Thyroid gland (tissue), 4 donors: ENCODE results near the gene ARSH. TPM values are rescaled to one million over a fixed set of nuclear protein-coding genes. Genes with fewer than 3 reads are reported as not detected.
"Not testable (repeated sequence)": the region's sequence is repeated elsewhere in the genome, so short reads cannot be mapped to it uniquely, and the experiment has no call there.

Source experiments
- DNase-seq, 2 donors: peaks; one replicate each; pipeline ENCODE4 v3.0.0-alpha.2; 2019
- H3K27ac ChIP-seq, 3 donors: fragments of 200-600 bp; sonication (generic); 1 replicate in 2 of 3; 2 replicates in 1 of 3; pipeline ENCODE4 v1.5.1; 2016 to 2019; ENCODE audit warnings: mild to moderate bottlenecking in 1 of 3, moderate library complexity in 1 of 3
- H3K27me3 ChIP-seq: fragments of 200-600 bp; sonication (generic); one replicate; pipeline ENCODE4 v1.5.1; 2019
- H3K36me3 ChIP-seq, 2 donors: fragments of 200-600 bp; sonication (generic); one replicate each; pipeline ENCODE4 v1.5.1; 2016 to 2019
- H3K4me1 ChIP-seq, 2 donors: fragments of 200-600 bp; sonication (generic); one replicate each; pipeline ENCODE4 v1.5.1; 2017 to 2019
- H3K4me3 ChIP-seq, 3 donors: fragments of 200-600 bp; sonication (generic); replicated peaks in 1 of 3; 1 replicate in 2 of 3; 2 replicates in 1 of 3; pipeline ENCODE4 v1.5.1; 2016; ENCODE audit warnings: mild to moderate bottlenecking in 1 of 3
- H3K9me3 ChIP-seq: fragments of 200-600 bp; sonication (generic); one replicate; pipeline ENCODE4 v1.5.1; 2017
- CTCF ChIP-seq, 6 experiments: fragments of 200-600 bp in 3 of 6; fragments of 450-650 bp in 3 of 6; sonication (generic) in 3 of 6; IDR thresholded peaks; one replicate each; pipeline ENCODE4 v1.5.1; 2016 to 2019; ENCODE audit warnings: antibody characterized with exemption in 6 of 6, mild to moderate bottlenecking in 2 of 6, inconsistent platforms in 1 of 6, moderate library complexity in 1 of 6
- POLR2A ChIP-seq, 2 donors: fragments of 450-650 bp; IDR thresholded peaks; one replicate each; pipeline ENCODE4 v1.6.1; 2017; ENCODE audit warnings: antibody characterized with exemption in 2 of 2, mild to moderate bottlenecking in 2 of 2, moderate library complexity in 1 of 2
- WGBS, 2 donors: methylation state at CpG; one replicate each; pipeline ENCODE4 v1.1.5; 2017; 5-methylcytosine and 5-hydroxymethylcytosine counted together
- intact Hi-C: fragments of 100-400 bp; cut with DNase I; formaldehyde crosslinking; loops from one replicate; pipeline ENCODE4 v1.15.1; 2023
- total RNA-seq, 4 donors: library from RNA; depleted of rRNA; stranded (reverse); fragments of >200 nt; gene quantifications; one replicate each; pipeline ENCODE4 v1.2.3, GENCODE V29; 2016

The ARSH gene
- total RNA-seq: under 1 TPM in 1 of 4 donors, not detected in 3; 0.71 TPM

GRCh38 chrX:3006495-3006894 is at the start of gene ARSH:
Gene ARSH, plus strand, starts transcription at chrX:3006546. Its CDS starts 67 bp downstream, at chrX:3006613.
- H3K9me3 ChIP-seq: no peaks in the 10 kb centered on the region
- WGBS, 2 donors: 82 to 90% methylated on average over 6 of the region's 6 CpGs
- no peaks in the 10 kb centered on the region for H3K27me3 ChIP-seq
- no peak for TF ChIP-seq POLR2A (IDR thresholded peaks at IDR 0.05)
- H3K27ac ChIP-seq: no peak within 1 kb of the TSS
- intact Hi-C loops: no loop called here
- H3K4me1 ChIP-seq: no peaks in the 10 kb centered on the region
- no peaks in the 10 kb centered on the region for H3K36me3 ChIP-seq
- DNase-seq: no peak
- no peak within 1 kb of the TSS for H3K4me3 ChIP-seq

- Histone ChIP-seq H3K36me3 (no peaks in the 10 kb centered on the region), H3K27ac (no peak overlapping the region), H3K4me3 (no peak overlapping the region), H3K27me3 (no peaks in the 10 kb centered on the region), H3K9me3 (no peaks in the 10 kb centered on the region), H3K4me1 (no peaks in the 10 kb centered on the region)
- intact Hi-C loops: no loop called here
- no peak for DNase-seq
- 72 to 88% methylated on average over 6 to 9 of the region's 9 CpGs for WGBS, 2 donors
- TF ChIP-seq POLR2A (IDR thresholded peaks at IDR 0.05) (no peak), CTCF (IDR thresholded peaks at IDR 0.05) (no peak)
Observed at GRCh38 chrX:2958199-2958598, 48.1 kb upstream of the ARSH start.

GRCh38 chrX:2960861-2961515 is 45.4 kb upstream of the ARSH start:
- Histone ChIP-seq H3K27ac (no peak overlapping the region), H3K4me1 (no peaks in the 10 kb centered on the region), H3K36me3 (no peaks in the 10 kb centered on the region), H3K27me3 (no peaks in the 10 kb centered on the region), H3K9me3 (no peaks in the 10 kb centered on the region), H3K4me3 (no peak overlapping the region)
- intact Hi-C loops: no loop called here
- 81 to 89% methylated on average over 9 to 14 of the region's 14 CpGs for WGBS, 2 donors
- TF ChIP-seq CTCF (IDR thresholded peaks at IDR 0.05): no peak
- TF ChIP-seq POLR2A (IDR thresholded peaks at IDR 0.05): no peak
- no peak for DNase-seq

- no peak for DNase-seq
- TF ChIP-seq POLR2A (IDR thresholded peaks at IDR 0.05): no peak
- TF ChIP-seq CTCF (IDR thresholded peaks at IDR 0.05): no peak
- 74 to 77% methylated on average over 10 to 11 of the region's 11 CpGs for WGBS, 2 donors
- Histone ChIP-seq H3K27ac (no peak overlapping the region), H3K27me3 (no peaks in the 10 kb centered on the region), H3K4me3 (no peak overlapping the region), H3K9me3 (no peaks in the 10 kb centered on the region), H3K36me3 (no peaks in the 10 kb centered on the region), H3K4me1 (no peaks in the 10 kb centered on the region)
- intact Hi-C loops: no loop called here
Observed at GRCh38 chrX:2962381-2962780, 44.0 kb upstream of the ARSH start.

GRCh38 chrX:2963449-2963848 is 42.9 kb upstream of the ARSH start:
- H3K36me3 ChIP-seq, DNase-seq, H3K27me3 ChIP-seq, H3K9me3 ChIP-seq, H3K4me1 ChIP-seq, H3K4me3 ChIP-seq, H3K27ac ChIP-seq, intact Hi-C loops: not testable (repeated sequence)
- WGBS, 2 donors: 86 to 92% methylated on average over 7 of the region's 7 CpGs

GRCh38 chrX:2963992-2964794 is 42.2 kb upstream of the ARSH start:
- 42 to 55% methylated on average over 10 to 11 of the region's 16 CpGs for WGBS, 2 donors
- H3K4me3 ChIP-seq, DNase-seq, H3K36me3 ChIP-seq, H3K27me3 ChIP-seq, H3K4me1 ChIP-seq, H3K27ac ChIP-seq, H3K9me3 ChIP-seq, intact Hi-C loops: not testable (repeated sequence)
